ENCODE data around the gene KIF26B.

- no peak for TF ChIP-seq EZH2 (IDR thresholded peaks at IDR 0.05; ENCODE audit: low read depth, unreplicated experiment)
- no peak for TF ChIP-seq CTCF (conservative IDR thresholded peaks at IDR 0.05; ENCODE audit: low read depth in 2 of 2)
- no peak for TF ChIP-seq POLR2AphosphoS5 (IDR thresholded peaks at IDR 0.05; ENCODE audit: low read depth)
- TF ChIP-seq ETS1 (IDR thresholded peaks at IDR 0.05): no peak
- no peak for TF ChIP-seq EZH2phosphoT487 (IDR thresholded peaks at IDR 0.05; ENCODE audit: unreplicated experiment)
Observed at GRCh38 chr1:245322673-245323072, 167.9 kb downstream of the KIF26B start.
